H1 (cell line): ENCODE data around the gene ADCY5. TPM values are rescaled to one million over a fixed set of nuclear protein-coding genes. Genes with fewer than 3 reads are reported as not detected.

Experiments
- CTCF ChIA-PET: fragments of 300-600 bp; sonication (Branson Sonifier 250); formaldehyde crosslinking; loops from one replicate; lab custom pipeline; 2021; ENCODE audit not compliant: partially characterized antibody; lab: Charles Lee
- POLR2A ChIA-PET: fragments of 300-600 bp; sonication (Branson Sonifier 250); formaldehyde crosslinking; loops from one replicate; lab custom pipeline; 2021; ENCODE audit warnings: inconsistent platforms; ENCODE audit not compliant: partially characterized antibody; lab: Charles Lee
- DNase-seq, 2 experiments: peaks; one replicate each; pipeline versions ENCODE4 v3.0.0 to v3.0.0-alpha.2; 2010 to 2022; ENCODE audit warnings: low spot score in 2 of 2, low read depth in 1 of 2, mixed read lengths in 1 of 2
- FAIRE-seq: peaks from 2 replicates; lab custom pipeline; 2011; peaks lifted over from hg19 to GRCh38; lab: Jason Lieb, UNC
- H2AFZ ChIP-seq: 2 replicates; pipeline ENCODE4 v1.8.1; 2012; ENCODE audit warnings: low read length, inconsistent platforms
- H2AK5ac ChIP-seq: 2 replicates; pipeline ENCODE4 v1.6.1; 2013; ENCODE audit warnings: low read depth, low read length
- H2BK120ac ChIP-seq: replicated peaks from 2 replicates; pipeline ENCODE3; 2013; ENCODE audit warnings: low read depth, low read length, inconsistent platforms
- H2BK12ac ChIP-seq: 2 replicates; pipeline ENCODE4 v1.6.1; 2013; ENCODE audit warnings: low read depth, low read length
- H2BK15ac ChIP-seq: 2 replicates; pipeline ENCODE4 v1.6.1; 2013; ENCODE audit warnings: low read length
- H2BK20ac ChIP-seq: 2 replicates; pipeline ENCODE4 v1.6.1; 2013; ENCODE audit warnings: low read length
- H2BK5ac ChIP-seq: 2 replicates; pipeline ENCODE4 v1.6.1; 2013; ENCODE audit warnings: low read depth, low read length
- H3K14ac ChIP-seq: 2 replicates; pipeline ENCODE4 v1.6.1; 2013; ENCODE audit warnings: inconsistent platforms; ENCODE audit not compliant: insufficient read length
- H3K18ac ChIP-seq: 2 replicates; pipeline ENCODE4 v1.6.1; 2013; ENCODE audit warnings: low read length; ENCODE audit errors: extremely low read depth
- H3K23ac ChIP-seq: 2 replicates; pipeline ENCODE4 v1.6.1; 2013; ENCODE audit warnings: inconsistent platforms; ENCODE audit not compliant: insufficient read length
- H3K23me2 ChIP-seq: 2 replicates; pipeline ENCODE4 v1.6.1; 2013; ENCODE audit warnings: low read depth, low read length
- H3K27ac ChIP-seq: 2 replicates; pipeline ENCODE4 v1.6.1; 2011; ENCODE audit warnings: low read depth, low read length, inconsistent platforms
- H3K27me3 ChIP-seq, 4 experiments: replicated peaks in 1 of 4; 1 replicate in 1 of 4; 2 replicates in 3 of 4; pipeline versions ENCODE4 v1.6.1 to v1.8.1; 2011 to 2013; ENCODE audit warnings: low read length in 3 of 4, mild to moderate bottlenecking in 3 of 4, inconsistent platforms in 2 of 4, mixed read lengths in 2 of 4, moderate library complexity in 1 of 4; ENCODE audit not compliant: control insufficient read depth in 3 of 4, insufficient read depth in 3 of 4; ENCODE audit errors: extremely low read depth in 1 of 4
- H3K36me3 ChIP-seq, 4 experiments: 2 replicates each; pipeline versions ENCODE4 v1.6.1 to v1.8.1; 2011 to 2013; ENCODE audit warnings: mild to moderate bottlenecking in 4 of 4, low read length in 3 of 4, moderate library complexity in 2 of 4, control low read depth in 1 of 4, inconsistent platforms in 1 of 4; ENCODE audit not compliant: insufficient read depth in 4 of 4, control insufficient read depth in 2 of 4
- H3K4ac ChIP-seq: replicated peaks from 2 replicates; pipeline ENCODE3; 2013; ENCODE audit warnings: low read length, low read depth, mixed read lengths, inconsistent platforms; ENCODE audit not compliant: insufficient read length
- H3K4me1 ChIP-seq, 4 experiments: replicated peaks in 1 of 4; 1 replicate in 1 of 4; 2 replicates in 3 of 4; pipeline versions ENCODE4 v1.6.1 to v1.8.1; 2011 to 2013; ENCODE audit warnings: low read length in 3 of 4, inconsistent platforms in 2 of 4, mixed read lengths in 1 of 4; ENCODE audit not compliant: insufficient read depth in 4 of 4, control insufficient read depth in 3 of 4
- H3K4me2 ChIP-seq, 2 experiments: 2 replicates each; pipeline versions ENCODE4 v1.6.1 to v1.8.1; 2011 to 2013; ENCODE audit warnings: low read depth in 2 of 2, low read length in 2 of 2, control low read depth in 1 of 2, inconsistent platforms in 1 of 2, mild to moderate bottlenecking in 1 of 2; ENCODE audit not compliant: insufficient read depth in 1 of 2
- H3K4me3 ChIP-seq, 4 experiments: fragments of 200-600, 300-600 bp in 1 of 4; sonication (generic), shearing (Covaris generic), sonication (Bioruptor Twin) in 1 of 4; 2 replicates each; pipeline versions ENCODE4 v1.5.1 to v1.8.1; 2011 to 2016; ENCODE audit warnings: low read length in 4 of 4, low read depth in 3 of 4, control low read depth in 2 of 4, inconsistent platforms in 2 of 4, mild to moderate bottlenecking in 2 of 4, mixed read lengths in 1 of 4, moderate library complexity in 1 of 4; ENCODE audit not compliant: insufficient read depth in 2 of 4; ENCODE audit errors: extremely low read depth in 1 of 4
- H3K56ac ChIP-seq: replicated peaks from 2 replicates; pipeline ENCODE3; 2013; ENCODE audit warnings: low read depth, mild to moderate bottlenecking, mixed read lengths, low read length, inconsistent platforms; ENCODE audit not compliant: insufficient read length
- H3K79me1 ChIP-seq: 2 replicates; pipeline ENCODE4 v1.6.1; 2013; ENCODE audit warnings: low read depth, low read length, control low read depth
- H3K79me2 ChIP-seq, 2 experiments: 2 replicates each; pipeline versions ENCODE4 v1.6.1 to v1.8.1; 2012 to 2013; ENCODE audit warnings: low read length in 2 of 2, mild to moderate bottlenecking in 2 of 2, inconsistent platforms in 1 of 2; ENCODE audit not compliant: insufficient read depth in 2 of 2, control insufficient read depth in 1 of 2
- H3K9ac ChIP-seq, 4 experiments: replicated peaks in 1 of 4; 1 replicate in 1 of 4; 2 replicates in 3 of 4; pipeline versions ENCODE4 v1.6.1 to v1.8.1; 2011 to 2013; ENCODE audit warnings: low read depth in 3 of 4, low read length in 3 of 4, control low read depth in 2 of 4, mild to moderate bottlenecking in 2 of 4, moderate library complexity in 2 of 4, inconsistent platforms in 1 of 4; ENCODE audit errors: extremely low read depth in 1 of 4
- H3K9me3 ChIP-seq, 2 experiments: 2 replicates each; pipeline versions ENCODE4 v1.6.1 to v1.8.1; 2012 to 2013; ENCODE audit warnings: mild to moderate bottlenecking in 2 of 2, moderate library complexity in 2 of 2, control low read depth in 1 of 2, inconsistent platforms in 1 of 2, low read depth in 1 of 2, low read length in 1 of 2, mixed read lengths in 1 of 2; ENCODE audit not compliant: insufficient read depth in 2 of 2
- H4K20me1 ChIP-seq, 2 experiments: replicated peaks in 1 of 2; 2 replicates each; pipeline versions ENCODE3 to v1.8.1; 2011 to 2013; ENCODE audit warnings: inconsistent platforms in 2 of 2, low read length in 2 of 2, mild to moderate bottlenecking in 1 of 2; ENCODE audit not compliant: insufficient read depth in 2 of 2, control insufficient read depth in 1 of 2
- H4K5ac ChIP-seq: 2 replicates; pipeline ENCODE4 v1.6.1; 2013; ENCODE audit warnings: low read length, low read depth, mixed read lengths, inconsistent platforms; ENCODE audit not compliant: insufficient read length
- H4K8ac ChIP-seq: 2 replicates; pipeline ENCODE4 v1.8.0; 2013; ENCODE audit warnings: mild to moderate bottlenecking, moderate library complexity, low read length, inconsistent platforms; ENCODE audit not compliant: insufficient read depth; ENCODE audit errors: extremely low read depth
- H4K91ac ChIP-seq: replicated peaks from 2 replicates; pipeline ENCODE3; 2013; ENCODE audit warnings: low read length, mixed read lengths, inconsistent platforms; ENCODE audit not compliant: insufficient read length
- ASH2L ChIP-seq: fragments of 200-600, 300-600 bp; sonication (generic); IDR thresholded peaks from one replicate; pipeline ENCODE4 v1.7.1; 2017; ENCODE audit warnings: low read length
- BCL11A ChIP-seq, 2 experiments: IDR thresholded peaks; one replicate each; pipeline ENCODE4 v1.6.1; 2011; ENCODE audit warnings: low read depth in 2 of 2, low read length in 2 of 2, mild to moderate bottlenecking in 2 of 2
- CTBP2 ChIP-seq: IDR thresholded peaks from 2 replicates; pipeline ENCODE4 v1.7.0; 2011; ENCODE audit warnings: borderline replicate concordance, mild to moderate bottlenecking, moderate library complexity, mixed read lengths, low read length; ENCODE audit not compliant: insufficient read depth, insufficient read length
- WGBS, 2 experiments: shearing (Covaris generic) in 1 of 2; methylation state at CpG; one replicate each; pipeline versions ENCODE4 v1.1.6 to v1.1.7; 2013 to 2015; ENCODE audit warnings: low lambda C conversion rate in 2 of 2, mixed read lengths in 2 of 2, inconsistent platforms in 1 of 2, low coverage in 1 of 2, missing lambda C conversion rate in 1 of 2; ENCODE audit not compliant: insufficient replicate concordance in 2 of 2, insufficient coverage in 1 of 2, insufficient read length in 1 of 2; ENCODE audit errors: extremely low coverage in 1 of 2, missing lambda C conversion rate in 1 of 2; 5-methylcytosine and 5-hydroxymethylcytosine counted together
- polyA plus RNA-seq, 7 experiments: library from polyadenylated mRNA; depleted of rRNA in 3 of 7; stranded (reverse) in 5 of 7; unstranded in 2 of 7; fragments of >200 nt in 5 of 7; fragments of 200-250 nt in 2 of 7; gene quantifications; 1 replicate in 5 of 7; 2 replicates in 1 of 7; 4 replicates in 1 of 7; pipeline versions ENCODE4 v1.2.1 to v1.2.3, GENCODE V29; 2011 to 2013; ENCODE audit warnings: missing spikeins in 2 of 7, mixed read lengths in 2 of 7
- total RNA-seq: library from RNA; stranded (reverse); fragmentation: NEBNext Ultra II Directional; extraction: Animal tissue kit (Norgen Biotek cat#: 25700); gene quantifications from 2 replicates; pipeline ENCODE4 v1.2.1, GENCODE V29; 2021
- TF ChIP-seq, protein P1 (sequence below): IDR thresholded peaks from 2 replicates; pipeline ENCODE4 v1.6.1; 2012; ENCODE audit warnings: low read length, inconsistent platforms

Gene ADCY5
- total and polyA plus RNA-seq, 2 of the 8 experiments (the other 6 are each of a cell fraction or from before 2014, with no cell fraction given), result 18.9 to 40.8 TPM

DNA sequence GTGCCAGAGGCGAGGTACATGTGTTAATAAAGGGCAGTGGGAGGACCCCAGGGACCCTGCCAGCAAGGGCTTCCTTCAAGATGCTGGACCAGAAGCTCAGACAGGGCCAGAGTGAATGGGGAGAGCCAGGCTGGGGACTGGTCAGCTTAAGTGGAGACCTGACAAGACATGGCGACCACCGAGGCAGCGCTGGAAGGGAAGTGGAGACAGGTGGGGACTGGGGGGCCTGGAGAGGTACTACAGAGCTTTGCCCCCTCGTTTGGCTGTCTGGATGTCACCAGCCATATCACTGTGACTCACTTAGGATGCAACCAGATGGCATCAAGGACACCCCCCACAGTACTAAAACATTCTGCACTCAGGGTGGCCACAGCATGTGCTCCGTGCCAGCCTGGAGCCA lies 97.9 kb downstream of the ADCY5 start:
- Histone ChIP-seq H2BK20ac (no peak overlapping the region), H4K8ac (no peak overlapping the region; the same call in 1 of the 2 replicates), H3K4me3 (no peak overlapping the region), H3K4me2 (no peak overlapping the region), H3K23ac (no peak overlapping the region), H4K5ac (no peak overlapping the region), H3K4ac (no peak overlapping the region), H3K56ac (no peak overlapping the region), H3K27ac (no peak overlapping the region), H2BK12ac (no peak overlapping the region), H2BK15ac (no peak overlapping the region), H3K4me1 (peaks cover 0 to 14% (median 5%) of the 10 kb centered on the region in 4 experiments; a peak in 3 of 7 replicates), H3K36me3 (no peaks in the 10 kb centered on the region), H3K79me2 (no peaks in the 10 kb centered on the region), H2AFZ (no peak overlapping the region), H3K23me2 (no peaks in the 10 kb centered on the region), H3K9ac (no peak overlapping the region), H3K14ac (no peak overlapping the region), H3K79me1 (no peaks in the 10 kb centered on the region), H4K20me1 (peaks cover 0 to 2% of the 10 kb centered on the region in 2 experiments), H2AK5ac (no peak overlapping the region), H3K18ac (no peak overlapping the region), H3K27me3 (no peaks in the 10 kb centered on the region), H3K9me3 (no peaks in the 10 kb centered on the region), H4K91ac (peak overlapping the region; percentile 46), H2BK120ac (no peak overlapping the region), H2BK5ac (no peak overlapping the region)
- ChIA-PET POLR2A (no interaction called here), CTCF (interaction anchor here (1.0 to 5.7 kb wide), 7 partner anchors 9 to 62 kb away, joined by 3 to 34 read pairs (median 9); no protein-coding TSS in a partner anchor)
- 91% methylated on average over 6 of the region's 6 CpGs; no CpG with 5 or more reads in 1 of the 2 experiments for WGBS, 2 experiments
- FAIRE-seq (no peak), DNase-seq (no peak)
- no peak for TF ChIP-seq BCL11A (IDR thresholded peaks at IDR 0.05; ENCODE audit: low read depth in 2 of 2, low read length in 2 of 2)
- TF ChIP-seq, protein P1, sequence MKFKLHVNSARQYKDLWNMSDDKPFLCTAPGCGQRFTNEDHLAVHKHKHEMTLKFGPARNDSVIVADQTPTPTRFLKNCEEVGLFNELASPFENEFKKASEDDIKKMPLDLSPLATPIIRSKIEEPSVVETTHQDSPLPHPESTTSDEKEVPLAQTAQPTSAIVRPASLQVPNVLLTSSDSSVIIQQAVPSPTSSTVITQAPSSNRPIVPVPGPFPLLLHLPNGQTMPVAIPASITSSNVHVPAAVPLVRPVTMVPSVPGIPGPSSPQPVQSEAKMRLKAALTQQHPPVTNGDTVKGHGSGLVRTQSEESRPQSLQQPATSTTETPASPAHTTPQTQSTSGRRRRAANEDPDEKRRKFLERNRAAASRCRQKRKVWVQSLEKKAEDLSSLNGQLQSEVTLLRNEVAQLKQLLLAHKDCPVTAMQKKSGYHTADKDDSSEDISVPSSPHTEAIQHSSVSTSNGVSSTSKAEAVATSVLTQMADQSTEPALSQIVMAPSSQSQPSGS, result no peak
- TF ChIP-seq ASH2L, result no peak
- no peak for TF ChIP-seq CTBP2
